NCI-H2196 (cell line): ENCODE data around the gene EPSTI1.

Experiments
- DNase-seq: peaks from one replicate; lab custom pipeline; 2025; ENCODE audit not compliant: unreplicated experiment; lab: John Stamatoyannopoulos, UW

EPSTI1 gene

GRCh38 chr13:42971691-42972347 is 20.2 kb downstream of the EPSTI1 start:
- DNase-seq = no peak

DNA sequence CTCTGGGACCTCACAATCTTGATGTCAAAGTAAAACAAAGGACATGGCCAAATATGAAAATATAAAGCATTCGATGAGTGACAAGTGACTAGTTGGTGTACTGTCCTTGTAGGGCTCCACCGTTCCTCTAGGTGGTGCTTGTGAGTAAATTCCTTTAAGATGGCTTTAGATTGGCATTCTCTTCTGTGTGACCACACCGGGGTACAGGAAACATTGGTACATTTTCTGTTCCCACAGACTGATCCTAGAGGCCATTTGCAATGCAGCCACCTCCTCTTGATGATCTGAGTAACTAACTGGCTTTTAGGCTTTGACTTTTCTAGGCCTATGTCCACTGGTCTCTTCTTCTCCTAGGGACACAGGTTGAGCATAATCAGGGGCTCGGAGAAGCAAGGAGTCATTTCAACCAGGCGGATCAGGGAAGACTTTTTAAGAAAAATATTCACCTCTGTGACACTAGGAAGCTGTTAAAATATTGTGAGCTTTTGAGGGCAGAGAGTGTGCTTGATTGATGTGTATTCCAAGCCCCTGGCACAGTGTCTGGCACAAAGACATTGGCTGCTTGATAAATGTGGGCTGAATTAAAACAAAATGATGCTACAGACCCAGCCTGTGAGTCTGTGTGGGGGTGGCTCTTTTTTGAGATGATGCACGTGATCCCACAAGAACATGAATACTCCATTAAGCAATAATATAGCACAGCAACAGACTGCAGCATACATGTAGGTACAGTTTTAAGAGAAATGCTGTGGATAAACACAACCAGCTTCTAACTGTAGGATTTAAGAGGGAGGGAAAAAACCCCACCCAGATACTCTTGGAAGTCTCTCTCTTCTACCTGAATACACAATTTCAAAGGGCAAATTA is 21.0 kb downstream of the EPSTI1 start:
- no peak for DNase-seq

- DNase-seq = peak; percentile 30
Observed at GRCh38 chr13:42969565-42970172, 22.4 kb downstream of the EPSTI1 start.

GRCh38 chr13:42968906-42969305 is 23.1 kb downstream of the EPSTI1 start:
- no peak for DNase-seq

DNA sequence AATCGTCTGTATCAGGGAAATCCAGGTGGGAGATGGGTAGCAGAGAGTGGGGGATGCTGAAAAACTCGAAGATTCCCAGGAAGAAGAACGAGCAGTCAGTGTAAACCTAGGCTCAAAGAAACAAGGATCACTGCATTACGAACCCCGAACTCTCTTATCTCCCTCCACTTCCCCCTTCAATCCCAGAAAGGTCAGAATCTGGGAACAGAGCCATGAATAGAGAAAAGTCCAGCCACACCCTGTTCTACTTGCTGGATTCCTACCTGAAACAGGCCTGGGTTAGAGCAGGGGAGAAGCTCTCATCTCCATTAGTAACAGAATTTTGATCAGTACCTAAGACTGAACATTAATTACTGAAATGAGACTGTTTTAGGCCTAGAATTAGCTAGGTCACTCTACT is 24.4 kb downstream of the EPSTI1 start:
- DNase-seq = no peak

DNA sequence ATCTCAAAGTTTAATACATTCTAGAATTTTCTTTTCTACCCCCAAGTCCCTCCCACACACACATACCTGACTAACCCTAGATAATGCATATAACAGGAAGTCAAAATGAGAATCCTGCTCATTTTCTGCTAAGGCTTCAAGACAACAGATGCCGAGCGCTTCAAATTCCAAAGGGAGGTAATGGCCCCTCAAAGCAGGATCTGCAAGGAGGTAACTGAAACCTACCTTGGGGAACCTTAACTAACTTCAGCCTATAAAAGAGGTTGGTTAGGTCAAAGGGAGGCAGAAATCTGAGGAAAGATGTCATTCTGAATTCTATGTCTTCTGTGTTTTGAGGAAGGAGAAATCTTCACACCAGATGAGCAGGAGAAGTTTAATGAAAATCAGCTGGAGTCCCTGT is 26.8 kb downstream of the EPSTI1 start:
- no peak for DNase-seq

DNA sequence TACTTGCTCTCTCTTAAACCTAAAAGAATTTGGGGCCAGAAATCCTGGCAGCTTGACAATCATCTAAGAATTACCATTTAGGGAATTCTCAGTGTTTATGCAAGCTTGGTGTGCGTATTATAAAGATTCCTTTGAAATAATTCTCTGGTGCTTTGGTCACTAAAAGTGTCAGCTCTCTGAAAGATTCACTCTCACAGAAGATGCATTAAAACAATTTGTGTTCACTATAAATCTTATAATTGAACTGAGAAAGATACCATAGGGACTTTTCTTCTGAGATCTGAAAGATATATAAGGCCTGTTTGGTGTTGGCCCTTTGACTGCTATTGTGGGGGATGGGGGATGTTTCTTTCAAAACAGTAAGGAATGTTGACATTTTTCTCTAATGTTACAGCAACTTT is 27.3 kb downstream of the EPSTI1 start:
- DNase-seq = no peak

GRCh38 chr13:42959615-42960014 is 32.4 kb downstream of the EPSTI1 start:
- DNase-seq = no peak

- no peak for DNase-seq
Observed at GRCh38 chr13:42957881-42958280, 34.2 kb downstream of the EPSTI1 start.

GRCh38 chr13:42950181-42950580 is 41.9 kb downstream of the EPSTI1 start:
- DNase-seq = no peak

- no peak for DNase-seq
Observed at GRCh38 chr13:42947925-42948324, 44.1 kb downstream of the EPSTI1 start.

DNA sequence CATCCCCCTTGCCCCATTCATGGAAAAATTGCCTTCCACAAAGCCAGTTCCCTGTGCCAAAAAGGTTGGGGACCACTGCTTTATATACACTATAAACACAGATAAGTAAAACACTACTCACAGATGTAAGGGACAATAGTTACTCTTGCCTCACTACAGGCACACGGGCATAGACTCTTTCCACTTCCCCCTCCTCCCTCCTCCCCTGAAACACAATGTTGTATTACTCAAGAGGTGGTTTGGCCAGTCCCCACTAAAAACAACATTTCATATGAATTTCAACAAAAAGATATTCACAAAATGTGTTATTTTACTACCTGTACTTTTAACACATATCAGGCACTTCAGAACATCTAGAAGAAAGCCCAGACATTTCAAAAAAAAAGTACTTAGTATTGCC is 45.1 kb downstream of the EPSTI1 start:
- no peak for DNase-seq

DNA sequence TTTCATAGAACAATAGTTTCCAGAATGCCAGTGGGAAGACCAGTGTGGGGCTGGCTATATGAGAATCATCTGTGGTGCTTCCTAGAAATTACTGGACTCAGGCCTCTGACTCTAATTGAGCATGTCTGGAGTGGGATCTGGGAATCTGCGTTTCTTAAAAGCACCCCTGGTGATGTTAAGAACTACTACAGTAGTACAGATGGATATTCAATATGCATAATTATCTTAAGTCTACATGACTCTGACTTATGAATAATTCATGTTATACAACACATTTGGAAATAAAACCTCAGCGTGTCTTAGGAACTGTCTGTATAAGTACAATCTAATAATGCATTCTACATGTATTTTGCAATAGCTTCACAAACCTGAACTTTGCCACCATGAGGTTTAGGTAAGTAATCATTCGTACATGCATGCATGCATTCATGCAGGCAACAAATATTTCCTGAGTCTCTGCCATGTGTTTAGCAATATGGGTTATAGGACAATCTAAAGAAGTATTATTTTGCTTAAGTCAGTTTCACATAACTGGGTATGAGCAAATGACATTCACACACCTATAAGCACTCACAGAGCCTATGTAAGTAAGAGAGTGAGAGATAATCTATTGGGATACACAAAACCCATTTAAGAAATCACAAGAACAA is 62.0 kb downstream of the EPSTI1 start:
- DNase-seq = no peak

DNA sequence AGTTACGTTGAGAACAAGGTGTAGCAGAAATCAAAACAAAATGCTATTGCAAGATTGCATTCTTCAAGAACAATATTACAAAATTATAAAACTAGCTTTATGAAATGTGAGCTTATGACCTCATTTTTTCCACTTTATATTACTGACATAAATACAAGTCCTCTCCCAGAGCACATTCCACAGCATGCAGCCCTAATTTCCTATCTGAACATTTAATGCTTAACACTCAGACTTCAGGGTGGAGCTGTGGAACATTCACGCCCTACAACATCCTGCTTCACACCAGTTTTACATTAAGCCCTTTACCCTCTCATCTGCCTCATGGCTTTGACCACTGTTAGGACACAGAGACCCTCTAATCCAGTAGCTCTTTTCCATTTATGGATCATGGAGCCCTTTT is 65.5 kb downstream of the EPSTI1 start:
- no peak for DNase-seq

GRCh38 chr13:42926043-42926442 is 66.0 kb downstream of the EPSTI1 start:
- no peak for DNase-seq

DNA sequence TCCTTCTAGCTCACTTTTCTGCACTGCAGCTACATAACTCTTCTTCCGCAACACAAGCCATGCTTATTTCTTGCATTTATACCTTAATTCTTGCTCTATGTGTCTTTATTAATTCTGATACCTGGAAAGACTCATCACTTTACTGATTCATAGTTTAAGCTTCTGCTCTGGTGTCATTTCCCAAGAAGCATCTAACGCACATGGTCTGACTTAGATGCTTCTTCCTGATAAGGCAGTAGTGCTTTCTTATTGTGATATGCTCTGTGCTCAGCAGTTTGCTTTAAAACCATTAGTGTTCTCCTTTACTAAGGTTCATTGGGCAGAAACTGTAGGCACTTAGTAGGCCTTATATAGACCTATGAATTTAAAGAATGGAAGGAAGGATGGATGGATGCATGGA is 66.4 kb downstream of the EPSTI1 start:
- DNase-seq = no peak

DNA sequence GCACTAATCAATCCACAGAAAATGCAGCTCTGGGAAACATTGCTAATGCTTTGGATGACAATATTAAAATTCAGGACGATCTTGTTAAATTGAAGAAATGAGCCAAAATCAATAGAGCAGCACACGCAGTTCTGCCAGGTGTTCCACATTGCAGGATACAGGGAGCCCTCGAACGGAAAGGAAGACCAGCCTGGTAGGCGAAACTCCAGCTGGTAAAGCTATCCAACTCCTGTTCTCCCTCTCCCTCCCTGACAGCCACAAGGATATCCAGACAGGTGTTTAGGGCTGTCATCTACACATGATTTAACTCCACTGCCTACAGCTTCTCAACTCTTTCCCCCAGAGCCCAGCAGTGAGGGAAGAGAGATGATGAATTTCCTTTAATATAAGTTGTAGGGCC is 67.7 kb downstream of the EPSTI1 start:
- DNase-seq = no peak

DNA sequence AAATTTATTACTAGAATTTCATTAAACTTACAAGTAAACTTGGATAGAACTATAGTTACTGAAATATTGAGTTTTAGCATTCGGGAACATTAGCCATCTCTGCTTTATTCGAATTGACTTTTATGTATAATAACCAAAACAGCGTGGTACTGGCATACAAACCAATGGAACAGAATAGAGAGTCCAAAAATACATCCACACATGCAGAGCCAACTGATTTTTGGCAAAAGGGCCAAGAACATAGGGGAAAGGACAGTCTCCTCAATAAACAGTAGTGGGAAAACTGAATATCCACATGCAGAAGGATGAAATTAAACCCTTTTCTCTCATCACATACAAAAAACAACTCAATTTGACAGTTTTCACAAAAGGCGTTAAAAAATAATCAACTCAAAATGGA is 84.3 kb downstream of the EPSTI1 start:
- DNase-seq = no peak

GRCh38 chr13:42906257-42906656 is 85.8 kb downstream of the EPSTI1 start:
- DNase-seq = no peak

DNA sequence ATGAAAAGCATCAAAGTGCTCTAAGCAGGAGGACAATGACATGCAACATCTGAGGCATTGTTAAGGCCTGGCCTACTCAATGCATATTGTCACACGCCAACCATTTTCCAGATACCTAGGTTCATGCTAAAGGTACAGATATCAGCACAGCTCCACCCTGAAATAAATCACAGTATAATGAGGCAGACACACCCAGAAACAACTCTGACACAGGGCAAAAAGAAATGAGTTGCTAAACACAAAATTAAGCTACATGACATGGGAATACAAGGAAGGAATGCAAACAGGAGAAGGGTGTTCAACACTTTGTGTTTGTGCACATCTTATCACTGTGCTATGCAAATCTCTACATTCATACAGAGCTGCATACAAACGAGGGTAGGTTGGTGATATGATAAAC is 86.5 kb downstream of the EPSTI1 start:
- no peak for DNase-seq

DNA sequence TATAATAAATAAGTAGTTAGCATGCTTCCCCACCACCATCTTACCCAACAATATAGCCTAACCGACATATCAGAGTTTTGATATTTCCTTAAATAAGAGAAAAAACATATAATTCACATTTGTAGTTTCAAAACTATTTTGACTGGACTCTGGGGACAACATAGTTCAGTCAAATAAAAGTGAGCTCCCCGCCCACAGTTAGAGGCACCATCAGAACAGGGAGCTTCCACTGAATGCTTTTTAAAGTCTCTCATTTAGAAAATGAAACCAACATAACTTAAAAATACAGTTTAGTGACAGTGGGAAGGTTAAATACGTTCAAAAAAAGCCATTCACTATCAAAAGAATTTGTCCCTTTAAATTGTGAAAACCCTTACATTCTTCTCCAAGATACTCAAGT is 92.8 kb downstream of the EPSTI1 start:
- no peak for DNase-seq

GRCh38 chr13:42895776-42896175 is 96.3 kb downstream of the EPSTI1 start:
- no peak for DNase-seq
